EH (cell line): ENCODE data around the gene ZBBX.

Source experiments
- DNase-seq: peaks from one replicate; pipeline ENCODE4 v3.0.0-alpha.2; 2015; ENCODE audit warnings: low read depth

Gene ZBBX

GRCh38 chr3:167305340-167305890 lies 74.7 kb downstream of the ZBBX start:
- no peak for DNase-seq

GRCh38 chr3:167304077-167304476 lies 76.0 kb downstream of the ZBBX start:
- DNase-seq, result no peak

GRCh38 chr3:167302678-167303077 lies 77.4 kb downstream of the ZBBX start:
- DNase-seq, result no peak

- no peak for DNase-seq
Measured at GRCh38 chr3:167300207-167300606, 79.9 kb downstream of the ZBBX start.

- DNase-seq, result no peak
Measured at GRCh38 chr3:167289435-167289834, 90.7 kb downstream of the ZBBX start.

GRCh38 chr3:167288737-167289136 lies 91.4 kb downstream of the ZBBX start:
- no peak for DNase-seq

- DNase-seq, result no peak
Measured at GRCh38 chr3:167287308-167287707, 92.8 kb downstream of the ZBBX start.

GRCh38 chr3:167274141-167274874 lies 105.8 kb downstream of the ZBBX start:
- no peak for DNase-seq

GRCh38 chr3:167253037-167253436 lies 127.1 kb downstream of the ZBBX start:
- DNase-seq, result no peak

GRCh38 chr3:167251678-167252077 lies 128.4 kb downstream of the ZBBX start:
- no peak for DNase-seq

- no peak for DNase-seq
Measured at GRCh38 chr3:167246252-167246651, 133.8 kb downstream of the ZBBX start.

- no peak for DNase-seq
Measured at GRCh38 chr3:167241048-167241845, 138.8 kb downstream of the ZBBX start.

- DNase-seq, result no peak
Measured at GRCh38 chr3:167228135-167228534, 152.0 kb downstream of the ZBBX start.

GRCh38 chr3:167225821-167226220 lies 154.3 kb downstream of the ZBBX start:
- DNase-seq, result no peak

- no peak for DNase-seq
Measured at GRCh38 chr3:167209011-167209410, 171.1 kb downstream of the ZBBX start.

- no peak for DNase-seq
Measured at GRCh38 chr3:167203062-167203461, 177.0 kb downstream of the ZBBX start.

GRCh38 chr3:167198949-167199600 lies 181.0 kb downstream of the ZBBX start:
- DNase-seq, result no peak
